ENCODE results near the gene TMEM223.

DNA sequence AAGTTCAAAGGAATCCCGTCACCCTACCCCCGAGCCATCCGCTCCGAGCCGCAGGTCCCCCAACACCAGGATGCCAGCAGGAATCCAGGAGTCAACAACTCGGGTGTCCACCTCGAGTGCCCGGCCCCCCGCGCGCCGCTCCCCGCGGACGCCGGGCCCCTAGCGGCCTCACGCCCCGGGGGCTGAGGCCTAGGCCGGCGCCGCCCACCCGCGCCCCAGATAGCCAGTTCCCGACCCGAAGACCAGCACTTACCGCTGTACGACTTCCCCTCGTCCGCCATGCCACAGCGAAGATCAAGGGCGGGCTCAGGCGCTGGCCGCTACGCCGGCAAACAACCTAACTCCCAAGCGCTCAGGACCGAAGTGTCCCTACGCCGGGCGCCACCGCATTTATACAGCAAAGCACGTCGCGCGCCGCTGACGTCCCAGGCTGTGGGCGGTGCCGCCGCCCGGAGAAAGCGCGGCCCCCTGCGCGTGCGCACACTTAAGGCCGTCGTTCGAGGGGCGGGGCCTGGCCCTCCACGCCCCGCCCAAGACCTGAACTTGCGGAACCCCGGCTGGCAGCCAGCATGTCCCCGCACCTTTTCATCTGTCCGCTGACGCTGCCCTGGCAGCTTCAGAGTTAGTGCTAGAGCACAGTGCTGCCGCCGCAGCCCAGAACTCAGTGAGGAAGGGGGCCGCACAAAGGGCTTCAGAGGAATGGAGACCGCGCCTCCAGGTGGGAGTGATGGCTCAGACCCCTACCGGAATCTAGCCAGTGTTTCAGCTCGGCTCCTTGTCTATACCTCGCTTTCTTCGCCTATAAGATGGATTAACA lies 13.5 kb upstream of the TMEM223 start, which contains the start of gene NXF1:
- peak in 1 of 2 donors; percentile 96 for TF ChIP-seq POLR2A (IDR thresholded peaks at IDR 0.05)
- TF ChIP-seq, protein P1, sequence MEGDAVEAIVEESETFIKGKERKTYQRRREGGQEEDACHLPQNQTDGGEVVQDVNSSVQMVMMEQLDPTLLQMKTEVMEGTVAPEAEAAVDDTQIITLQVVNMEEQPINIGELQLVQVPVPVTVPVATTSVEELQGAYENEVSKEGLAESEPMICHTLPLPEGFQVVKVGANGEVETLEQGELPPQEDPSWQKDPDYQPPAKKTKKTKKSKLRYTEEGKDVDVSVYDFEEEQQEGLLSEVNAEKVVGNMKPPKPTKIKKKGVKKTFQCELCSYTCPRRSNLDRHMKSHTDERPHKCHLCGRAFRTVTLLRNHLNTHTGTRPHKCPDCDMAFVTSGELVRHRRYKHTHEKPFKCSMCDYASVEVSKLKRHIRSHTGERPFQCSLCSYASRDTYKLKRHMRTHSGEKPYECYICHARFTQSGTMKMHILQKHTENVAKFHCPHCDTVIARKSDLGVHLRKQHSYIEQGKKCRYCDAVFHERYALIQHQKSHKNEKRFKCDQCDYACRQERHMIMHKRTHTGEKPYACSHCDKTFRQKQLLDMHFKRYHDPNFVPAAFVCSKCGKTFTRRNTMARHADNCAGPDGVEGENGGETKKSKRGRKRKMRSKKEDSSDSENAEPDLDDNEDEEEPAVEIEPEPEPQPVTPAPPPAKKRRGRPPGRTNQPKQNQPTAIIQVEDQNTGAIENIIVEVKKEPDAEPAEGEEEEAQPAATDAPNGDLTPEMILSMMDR (IDR thresholded peaks at IDR 0.05), result no peak
